ENCODE results near the gene RGP1. TPM values are rescaled to one million over a fixed set of nuclear protein-coding genes. Genes with fewer than 3 reads are reported as not detected.

The RGP1 gene
- total RNA-seq, 1 experiment from 2014 or later, result 20.6 TPM

- no peak for DNase-seq (ENCODE audit: low spot score)
Observed at GRCh38 chr9:35718721-35719511, 30.2 kb upstream of the RGP1 start.

GRCh38 chr9:35719546-35719945 lies 29.5 kb upstream of the RGP1 start:
- DNase-seq (ENCODE audit: low spot score), result no peak

GRCh38 chr9:35723426-35723825 lies 25.7 kb upstream of the RGP1 start:
- DNase-seq (ENCODE audit: low spot score), result no peak

- DNase-seq (ENCODE audit: low spot score), result no peak
Observed at GRCh38 chr9:35723908-35724307, 25.2 kb upstream of the RGP1 start.

GRCh38 chr9:35725362-35725761 lies 23.7 kb upstream of the RGP1 start:
- no peak for DNase-seq (ENCODE audit: low spot score)

GRCh38 chr9:35726931-35727330 lies 22.2 kb upstream of the RGP1 start:
- no peak for DNase-seq (ENCODE audit: low spot score)

- DNase-seq (ENCODE audit: low spot score), result no peak
Observed at GRCh38 chr9:35727676-35728040, 21.4 kb upstream of the RGP1 start.

- no peak for DNase-seq (ENCODE audit: low spot score)
Observed at GRCh38 chr9:35728041-35728971, 20.8 kb upstream of the RGP1 start.

- no peak for DNase-seq (ENCODE audit: low spot score)
Observed at GRCh38 chr9:35729101-35729500, 20.0 kb upstream of the RGP1 start.

- peak; percentile 59 for DNase-seq (ENCODE audit: low spot score)
Observed at GRCh38 chr9:35729700-35730485, 19.2 kb upstream of the RGP1 start.

GRCh38 chr9:35730486-35730854 lies 18.6 kb upstream of the RGP1 start:
- DNase-seq (ENCODE audit: low spot score), result no peak

- no peak for DNase-seq (ENCODE audit: low spot score)
Observed at GRCh38 chr9:35731415-35732184, 17.5 kb upstream of the RGP1 start.

- peak; percentile 98 for DNase-seq (ENCODE audit: low spot score)
Observed at GRCh38 chr9:35732185-35732799, 16.8 kb upstream of the RGP1 start, which contains the start of the genes CREB3 and TLN1. CREB3 (plus strand) TSS chr9:35732666; CDS start chr9:35732773, 107 bp downstream. TLN1 (minus strand) TSS chr9:35732195; CDS start chr9:35725694, 6,501 bp downstream.

GRCh38 chr9:35732800-35733541 lies 16.1 kb upstream of the RGP1 start:
- DNase-seq (ENCODE audit: low spot score), result peak; percentile 78

- no peak for DNase-seq (ENCODE audit: low spot score)
Observed at GRCh38 chr9:35734096-35734495, 15.0 kb upstream of the RGP1 start.

- peak; percentile 81 for DNase-seq (ENCODE audit: low spot score)
Observed at GRCh38 chr9:35736201-35736633, 12.9 kb upstream of the RGP1 start.

- no peak for DNase-seq (ENCODE audit: low spot score)
Observed at GRCh38 chr9:35737143-35737542, 11.9 kb upstream of the RGP1 start.

- no peak for DNase-seq (ENCODE audit: low spot score)
Observed at GRCh38 chr9:35738186-35738585, 10.9 kb upstream of the RGP1 start.

- DNase-seq (ENCODE audit: low spot score), result no peak
Observed at GRCh38 chr9:35738924-35739323, 10.2 kb upstream of the RGP1 start.

GRCh38 chr9:35740243-35740642 lies 8.8 kb upstream of the RGP1 start:
- DNase-seq (ENCODE audit: low spot score), result no peak
